Measurements from ENCODE around the gene MRPS18A.
"Not testable (repeated sequence)": the region's sequence is repeated elsewhere in the genome, so short reads cannot be mapped to it uniquely, and the experiment has no call there.

MRPS18A gene

GRCh38 chr6:43669050-43669921 lies 18.3 kb downstream of the MRPS18A start:
- peak; percentile 53 for DNase-seq

- DNase-seq: peak; percentile 91
Observed at GRCh38 chr6:43668151-43669028, 19.2 kb downstream of the MRPS18A start.

- DNase-seq: peak; percentile 86
Observed at GRCh38 chr6:43667245-43668150, 20.1 kb downstream of the MRPS18A start.

GRCh38 chr6:43666196-43666920 lies 21.2 kb downstream of the MRPS18A start:
- no peak for DNase-seq

GRCh38 chr6:43665376-43665775 lies 22.2 kb downstream of the MRPS18A start:
- no peak for DNase-seq

GRCh38 chr6:43662948-43663347 lies 24.6 kb downstream of the MRPS18A start:
- DNase-seq: not testable (repeated sequence)

GRCh38 chr6:43658161-43658560 lies 29.4 kb downstream of the MRPS18A start:
- DNase-seq: no peak

GRCh38 chr6:43657221-43657802 lies 30.3 kb downstream of the MRPS18A start:
- no peak for DNase-seq

- not testable (repeated sequence) for DNase-seq
Observed at GRCh38 chr6:43652822-43653221, 34.8 kb downstream of the MRPS18A start.

- no peak for DNase-seq
Observed at GRCh38 chr6:43648248-43648647, 39.3 kb downstream of the MRPS18A start.

- DNase-seq: no peak
Observed at GRCh38 chr6:43647613-43648012, 40.0 kb downstream of the MRPS18A start.

GRCh38 chr6:43645613-43645964 lies 42.0 kb downstream of the MRPS18A start:
- no peak for DNase-seq

- DNase-seq: peak; percentile 89
Observed at GRCh38 chr6:43644940-43645612, 42.5 kb downstream of the MRPS18A start, which contains the start of gene RSPH9. RSPH9 (plus strand) TSS chr6:43645036; CDS start chr6:43645099, 63 bp downstream.

- no peak for DNase-seq
Observed at GRCh38 chr6:43639984-43640800, 47.4 kb downstream of the MRPS18A start.

- peak; percentile 55 for DNase-seq
Observed at GRCh38 chr6:43636308-43636659, 51.3 kb downstream of the MRPS18A start.

- DNase-seq: peak; percentile 91
Observed at GRCh38 chr6:43635387-43636307, 51.9 kb downstream of the MRPS18A start, which contains the start of gene MAD2L1BP. MAD2L1BP (plus strand) TSS chr6:43635840; CDS start chr6:43635876, 36 bp downstream.

- DNase-seq: no peak
Observed at GRCh38 chr6:43634702-43635303, 52.8 kb downstream of the MRPS18A start.

GRCh38 chr6:43633002-43633401 lies 54.6 kb downstream of the MRPS18A start:
- DNase-seq: not testable (repeated sequence)
